Activated CD4-positive, alpha-beta T cell treated with anti-CD3 and anti-CD28 coated beads, Interleukin-2, amount 50 U/mL, for 48 hours (primary cell): ENCODE data around the gene SAC3D1.
A peak's percentile ranks its signal among the peaks of the same experiment; 100 is the strongest.

Source experiments
- DNase-seq, 2 experiments: peaks; one replicate each; pipeline ENCODE4 v3.0.0-alpha.2; 2020

The SAC3D1 gene

GRCh38 chr11:65027213-65028067 is 13.6 kb upstream of the SAC3D1 start, which contains the start of gene SNX15:
SNX15 (plus strand) TSS chr11:65027439; CDS start chr11:65027538, 99 bp downstream.
- DNase-seq, result peak; percentile 89 to 94

DNA sequence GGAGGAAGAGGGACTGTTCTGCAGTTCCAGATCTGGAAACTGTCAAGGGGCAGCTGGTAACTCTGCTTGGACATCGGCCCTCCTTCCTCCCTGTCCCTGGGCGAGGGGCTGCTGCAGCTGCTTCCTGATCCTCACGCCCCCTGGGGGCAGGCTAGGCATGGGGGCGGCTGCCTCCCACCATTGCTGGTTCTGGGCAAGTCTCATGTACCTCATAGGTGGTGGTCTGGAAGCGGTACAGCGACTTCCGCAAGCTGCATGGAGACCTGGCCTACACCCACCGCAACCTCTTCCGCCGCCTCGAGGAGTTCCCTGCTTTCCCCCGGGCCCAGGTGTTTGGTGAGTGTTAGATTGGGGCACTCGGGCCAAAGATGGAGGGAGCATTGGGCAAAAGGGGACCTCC is 8.8 kb upstream of the SAC3D1 start:
- DNase-seq, result no peak

- no peak for DNase-seq
These were observed 6.6 kb upstream of the SAC3D1 start for GRCh38 chr11:65034423-65034822.

- DNase-seq, result no peak
These were observed 5.4 kb upstream of the SAC3D1 start for GRCh38 chr11:65035579-65035978.

DNA sequence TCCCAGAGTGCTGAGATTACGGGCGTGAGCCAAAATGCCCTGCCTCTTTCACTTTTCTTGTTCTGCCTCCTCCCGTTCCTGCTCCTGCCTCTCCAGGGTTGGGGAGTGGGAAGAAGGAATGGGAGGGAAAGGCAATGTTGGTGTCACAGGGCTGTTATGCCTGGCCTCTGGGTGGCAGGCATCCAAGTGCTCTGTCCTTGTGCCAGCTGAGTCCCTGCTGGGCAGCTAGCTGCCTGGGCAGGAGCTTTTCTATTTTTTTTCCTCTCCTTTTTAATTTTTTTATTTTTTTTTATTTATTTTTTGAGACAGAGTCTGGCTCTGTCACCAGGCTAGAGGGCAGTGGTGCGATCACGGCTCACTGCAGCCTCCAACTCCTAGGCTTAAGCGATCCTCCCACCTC is 4.1 kb upstream of the SAC3D1 start:
- DNase-seq, result no peak

- no peak for DNase-seq
These were observed 527 bp upstream of the SAC3D1 start for GRCh38 chr11:65040520-65040846.

DNA sequence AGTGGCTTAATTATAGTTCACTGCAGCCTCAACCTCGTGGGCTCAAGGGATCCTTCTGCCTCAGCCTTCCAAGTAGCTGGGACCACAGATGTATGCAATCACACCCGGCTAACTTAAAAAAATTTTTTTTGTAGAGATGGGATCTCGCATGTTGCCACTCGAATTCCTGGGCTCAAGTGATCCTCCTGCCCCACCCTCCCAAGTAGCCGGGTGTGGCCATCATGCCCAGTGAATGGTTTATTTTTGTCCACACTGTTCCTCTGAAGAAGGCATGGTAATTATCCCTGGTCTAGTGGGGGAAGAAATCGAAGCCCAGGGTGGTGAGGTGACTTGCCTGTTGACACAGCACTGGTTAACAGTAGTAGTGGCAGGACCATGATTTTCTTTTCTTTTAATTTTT is 1.9 kb downstream of the SAC3D1 start:
- DNase-seq, result no peak

- DNase-seq, result no peak
These were observed 3.0 kb downstream of the SAC3D1 start for GRCh38 chr11:65043881-65044501.

DNA sequence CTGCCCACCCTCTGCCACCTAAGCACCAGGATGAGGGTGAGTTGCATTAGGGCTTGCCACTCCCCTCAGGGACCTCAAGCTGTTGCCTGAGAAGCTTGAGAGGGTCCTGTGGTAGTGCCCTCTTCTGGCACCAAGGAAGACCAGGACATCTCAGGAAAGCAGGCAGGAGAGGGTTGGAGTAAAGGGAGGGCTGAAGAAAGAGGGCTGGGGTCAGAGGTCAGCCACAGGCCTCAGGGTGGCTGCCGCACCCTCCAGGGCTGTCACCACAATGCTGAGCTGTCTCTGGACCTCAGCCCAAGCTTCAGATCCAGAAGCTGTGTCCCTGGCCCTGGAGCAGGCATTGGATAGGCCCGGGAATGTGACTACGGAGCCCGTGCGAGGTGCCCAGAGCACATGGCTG is 4.1 kb downstream of the SAC3D1 start:
- DNase-seq, result no peak

GRCh38 chr11:65045728-65046127 is 4.7 kb downstream of the SAC3D1 start:
- no peak for DNase-seq

DNA sequence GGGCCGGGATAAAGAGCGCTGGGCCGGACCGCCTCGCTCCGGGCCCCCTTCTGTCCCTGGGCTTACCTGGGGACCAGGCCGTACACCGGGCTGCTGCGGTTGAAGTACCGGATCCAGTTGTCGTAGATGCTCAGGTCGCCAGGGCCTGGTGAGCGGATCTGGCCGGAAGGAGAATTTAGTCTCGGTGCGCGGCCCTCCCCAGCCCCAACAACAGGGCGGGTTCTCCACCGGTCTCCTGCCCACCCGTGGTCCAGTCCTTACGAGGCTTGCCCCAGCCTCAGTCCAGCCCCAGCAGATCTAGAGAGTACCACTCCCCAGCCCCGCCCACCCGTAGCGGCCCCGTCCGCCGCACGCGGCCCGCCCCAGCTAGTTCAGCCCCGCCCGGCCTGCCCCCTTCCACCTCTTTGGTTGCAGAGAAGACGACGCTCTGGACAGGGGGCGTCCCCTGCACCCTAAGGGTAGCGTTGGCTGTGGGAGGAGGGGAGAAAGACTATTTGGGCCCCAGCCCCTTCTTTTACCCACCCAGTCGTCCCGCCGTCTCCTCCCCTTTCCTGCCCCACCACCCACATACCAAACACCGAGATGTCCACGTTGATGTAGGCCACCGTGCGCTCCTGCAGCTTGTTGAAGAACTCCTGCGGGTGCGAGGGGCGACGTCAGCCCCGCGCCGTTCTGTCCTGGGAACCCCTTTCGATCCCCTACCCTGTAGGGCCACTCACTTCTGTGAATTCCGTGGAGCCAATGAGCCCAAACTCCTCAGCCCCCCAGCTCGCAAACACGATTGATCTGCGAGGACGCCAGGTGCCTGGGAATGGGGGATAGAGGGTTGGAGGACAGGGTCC is 6.8 kb downstream of the SAC3D1 start:
- DNase-seq, result peak; percentile 40 to 47

GRCh38 chr11:65051398-65051858 is 10.4 kb downstream of the SAC3D1 start:
- no peak for DNase-seq

- DNase-seq, result no peak
These were observed 13.0 kb downstream of the SAC3D1 start for GRCh38 chr11:65053827-65054508.

- DNase-seq, result no peak
These were observed 14.5 kb downstream of the SAC3D1 start for GRCh38 chr11:65055538-65055937.

DNA sequence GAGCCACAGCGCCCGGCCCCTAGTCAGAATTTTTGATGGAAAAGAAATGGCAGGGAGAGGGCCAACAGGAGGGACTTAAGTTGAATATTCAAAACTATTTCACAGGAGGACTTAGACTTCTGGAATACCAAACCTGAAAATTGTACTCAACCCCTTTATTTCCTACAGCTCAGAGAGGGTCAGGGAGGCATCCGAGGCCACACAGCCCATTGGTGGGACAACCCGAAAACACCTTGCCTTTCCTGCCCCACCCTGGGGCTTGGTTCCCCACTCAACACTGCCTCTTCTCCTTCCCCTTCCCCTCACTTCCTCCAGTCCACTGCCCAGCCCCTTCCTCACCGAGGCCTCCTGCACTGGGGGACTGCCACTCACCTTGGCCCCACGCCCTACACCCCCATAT is 16.0 kb downstream of the SAC3D1 start:
- DNase-seq, result no peak

DNA sequence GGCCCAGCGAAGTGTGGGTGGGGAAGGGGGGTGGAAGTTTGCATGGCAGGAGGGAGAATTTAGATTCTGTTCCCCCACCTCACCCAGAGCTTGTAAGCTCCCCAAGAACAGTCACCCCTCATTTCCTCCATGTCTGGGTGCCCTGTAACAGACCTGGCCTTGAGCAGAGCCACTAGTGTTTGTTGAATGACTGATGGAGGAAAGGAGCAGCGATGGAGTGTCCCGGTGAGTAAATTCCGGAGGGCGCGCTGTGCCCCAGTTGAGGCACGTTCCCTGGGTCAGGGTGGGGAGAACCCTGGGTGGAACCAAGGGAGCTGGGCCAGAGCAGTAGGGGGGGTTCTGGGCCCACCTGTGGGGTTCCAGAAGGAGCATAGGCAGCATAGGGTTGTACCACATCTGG is 16.5 kb downstream of the SAC3D1 start:
- DNase-seq, result no peak

DNA sequence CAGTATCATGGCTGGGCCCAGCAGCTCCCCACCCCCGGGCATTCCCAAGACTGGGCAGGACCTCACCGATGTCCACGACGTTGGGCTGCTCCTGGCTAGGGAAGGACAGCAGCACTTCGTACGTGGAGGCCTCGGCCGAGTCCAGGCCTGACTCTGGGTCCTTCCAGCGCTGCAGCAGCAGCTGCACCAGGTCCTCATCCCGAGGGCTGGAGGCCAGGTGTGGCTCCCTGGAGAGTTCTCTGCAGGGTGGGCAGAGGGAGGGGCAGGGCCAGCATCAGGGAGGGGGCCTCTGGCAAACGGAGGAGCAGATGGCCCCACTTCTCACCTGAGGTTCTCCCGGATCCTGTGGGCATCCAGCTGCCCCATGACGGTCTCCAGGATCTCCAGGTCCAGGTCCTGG is 17.0 kb downstream of the SAC3D1 start:
- DNase-seq, result no peak

GRCh38 chr11:65058419-65059054 is 17.5 kb downstream of the SAC3D1 start, which contains the start of gene NAALADL1:
NAALADL1 (minus strand) TSS chr11:65058553; CDS start chr11:65058521, 32 bp downstream.
- DNase-seq, result no peak

GRCh38 chr11:65059523-65059922 is 18.5 kb downstream of the SAC3D1 start:
- no peak for DNase-seq

- no peak for DNase-seq
These were observed 19.2 kb downstream of the SAC3D1 start for GRCh38 chr11:65059959-65060824.

GRCh38 chr11:65060913-65061408 is 20.0 kb downstream of the SAC3D1 start:
- DNase-seq, result no peak
